ENCODE measurements around the gene CKS2.
"Not testable (repeated sequence)": the region's sequence is repeated elsewhere in the genome, so short reads cannot be mapped to it uniquely, and the experiment has no call there.

CKS2 gene

DNA sequence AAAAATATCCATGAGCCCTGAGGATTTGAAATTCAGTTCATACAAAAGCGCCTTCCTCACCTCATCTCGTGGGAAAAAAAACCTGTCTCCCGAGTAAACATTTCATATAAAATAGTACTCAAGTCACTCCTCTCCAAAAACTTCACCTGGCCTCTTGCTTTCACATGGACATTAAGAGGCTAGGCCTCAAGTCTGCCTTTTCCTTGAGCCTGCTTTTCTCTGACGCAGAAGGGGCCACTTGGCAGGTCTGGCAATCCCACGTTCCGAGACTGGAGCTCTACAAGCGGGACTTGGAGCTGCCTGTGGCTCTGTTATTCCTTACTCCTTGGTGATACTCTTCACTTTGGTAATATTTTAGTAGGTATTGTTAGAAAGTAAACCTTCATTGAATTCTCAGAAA is 26.9 kb upstream of the CKS2 start:
- Histone ChIP-seq H3K27me3 (replicated peaks; ENCODE audit: control insufficient read depth, insufficient read depth, low read length) (no peaks in the 10 kb centered on the region), H3K9me3 (ENCODE audit: control insufficient read depth, low read length) (no peaks in the 10 kb centered on the region), H3K9ac (ENCODE audit: low read length) (no peak overlapping the region), H3K4me3 (ENCODE audit: low read length) (no peak overlapping the region), H3K36me3 (ENCODE audit: control insufficient read depth, insufficient read depth, low read length, severe bottlenecking) (no peaks in the 10 kb centered on the region), H3K4me1 (ENCODE audit: control insufficient read depth, insufficient read depth, low read length) (peaks cover 9% of the 10 kb centered on the region)
- no peak for DNase-seq (ENCODE audit: low read depth)

DNA sequence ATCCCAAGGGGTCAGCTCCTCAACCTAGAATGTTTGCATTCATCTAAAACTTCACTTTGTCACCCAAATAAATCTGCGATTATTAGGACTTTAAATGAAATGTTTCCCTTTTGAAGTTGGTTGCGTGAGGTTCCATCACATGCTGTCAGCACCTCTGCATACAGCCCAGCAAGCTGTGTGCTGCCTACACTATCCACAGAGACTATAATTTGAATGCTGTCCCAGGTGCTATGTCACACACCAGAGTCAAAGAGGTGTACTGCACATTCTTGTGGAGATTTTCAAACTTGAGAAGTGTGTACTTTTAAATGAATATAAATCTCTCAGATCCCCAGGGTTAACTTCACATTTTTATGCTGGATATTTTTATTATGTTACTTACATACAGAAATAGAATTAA is 19.3 kb upstream of the CKS2 start:
- Histone ChIP-seq H3K4me1 (ENCODE audit: control insufficient read depth, insufficient read depth, low read length) (peaks cover 3% of the 10 kb centered on the region), H3K9me3 (ENCODE audit: control insufficient read depth, low read length) (peaks cover 3% of the 10 kb centered on the region), H3K36me3 (ENCODE audit: control insufficient read depth, insufficient read depth, low read length, severe bottlenecking) (no peaks in the 10 kb centered on the region), H3K27me3 (replicated peaks; ENCODE audit: control insufficient read depth, insufficient read depth, low read length) (no peaks in the 10 kb centered on the region), H3K9ac (ENCODE audit: low read length) (no peak overlapping the region), H3K4me3 (ENCODE audit: low read length) (no peak overlapping the region)
- DNase-seq (ENCODE audit: low read depth) = no peak

DNA sequence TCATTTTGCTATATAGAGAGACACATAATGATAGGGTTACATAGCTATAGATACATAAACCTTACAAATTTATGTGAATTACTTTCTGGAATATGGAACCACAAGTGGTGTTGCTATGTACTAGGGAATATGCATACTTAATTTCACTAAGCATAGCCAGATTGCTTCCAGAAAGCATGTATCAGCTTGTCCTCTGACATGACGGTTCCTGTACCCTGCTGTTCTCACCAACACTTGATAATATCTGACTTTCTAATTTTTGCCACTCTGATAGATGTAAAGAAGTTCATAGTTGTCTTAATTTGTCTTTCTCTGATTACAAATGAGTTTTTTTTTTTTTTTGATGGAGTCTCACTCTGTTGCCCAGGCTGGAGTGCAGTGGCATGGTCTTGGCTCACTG is 18.0 kb upstream of the CKS2 start:
- no peaks in the 10 kb centered on the region for H3K27me3 ChIP-seq (replicated peaks; ENCODE audit: control insufficient read depth, insufficient read depth, low read length)
- no peak for DNase-seq (ENCODE audit: low read depth)
- peaks cover 3% of the 10 kb centered on the region for H3K9me3 ChIP-seq (ENCODE audit: control insufficient read depth, low read length)
- H3K36me3 ChIP-seq (ENCODE audit: control insufficient read depth, insufficient read depth, low read length, severe bottlenecking) = no peaks in the 10 kb centered on the region
- H3K9ac ChIP-seq (ENCODE audit: low read length) = no peak overlapping the region
- H3K4me3 ChIP-seq (ENCODE audit: low read length) = no peak overlapping the region
- H3K4me1 ChIP-seq (ENCODE audit: control insufficient read depth, insufficient read depth, low read length) = peaks cover 3% of the 10 kb centered on the region

DNA sequence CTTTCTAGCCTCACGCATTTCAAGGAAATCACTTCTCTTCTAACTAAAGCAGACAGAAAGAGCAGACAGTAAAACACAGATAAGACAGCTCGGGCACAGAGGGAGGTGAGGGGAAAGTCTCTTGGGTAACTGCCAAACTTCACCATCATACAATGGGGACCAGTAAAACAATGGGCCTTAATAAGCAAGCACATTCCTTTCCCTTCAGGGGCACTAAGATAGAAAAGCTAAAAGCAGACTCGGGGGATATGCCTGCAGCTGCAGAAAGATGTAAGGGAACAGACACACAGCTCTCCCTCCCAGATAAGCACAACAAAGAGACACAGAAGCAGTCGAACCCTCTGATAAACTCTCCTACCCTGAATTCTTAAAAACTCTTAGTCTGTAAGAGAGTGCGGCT is 15.6 kb upstream of the CKS2 start:
- Histone ChIP-seq H3K36me3 (ENCODE audit: control insufficient read depth, insufficient read depth, low read length, severe bottlenecking) (no peaks in the 10 kb centered on the region), H3K4me3 (ENCODE audit: low read length) (no peak overlapping the region)
- DNase-seq (ENCODE audit: low read depth) = no peak

DNA sequence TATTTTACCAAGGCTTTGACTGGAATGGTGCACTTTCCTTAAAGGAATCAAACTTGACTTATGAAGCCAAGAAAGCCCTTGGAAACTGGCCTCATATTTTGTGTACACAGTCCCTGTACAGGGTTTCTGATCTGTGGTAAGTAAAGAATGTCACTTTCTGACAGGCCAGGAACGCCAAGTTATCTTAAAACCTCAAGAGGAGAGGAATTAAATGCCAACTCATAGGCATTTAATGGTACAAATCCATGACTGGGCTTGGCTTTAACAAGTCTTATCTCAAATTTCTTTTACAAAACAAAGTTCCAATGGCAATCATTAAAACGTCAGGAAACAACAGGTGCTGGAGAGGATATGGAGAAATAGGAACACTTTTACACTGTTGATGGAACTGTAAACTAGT is 9.0 kb upstream of the CKS2 start:
- not testable (repeated sequence) for H3K27me3 ChIP-seq (replicated peaks; ENCODE audit: control insufficient read depth, insufficient read depth, low read length); DNase-seq (ENCODE audit: low read depth); H3K4me1 ChIP-seq (ENCODE audit: control insufficient read depth, insufficient read depth, low read length); H3K36me3 ChIP-seq (ENCODE audit: control insufficient read depth, insufficient read depth, low read length, severe bottlenecking); H3K4me3 ChIP-seq (ENCODE audit: low read length); H3K9me3 ChIP-seq (ENCODE audit: control insufficient read depth, low read length); H3K9ac ChIP-seq (ENCODE audit: low read length)

More for the DNA sequence above, 15.6 kb upstream of the CKS2 start:
- H3K4me1 ChIP-seq (ENCODE audit: control insufficient read depth, insufficient read depth, low read length) = peaks cover 3% of the 10 kb centered on the region
- H3K27me3 ChIP-seq (replicated peaks; ENCODE audit: control insufficient read depth, insufficient read depth, low read length) = no peaks in the 10 kb centered on the region
- H3K9me3 ChIP-seq (ENCODE audit: control insufficient read depth, low read length) = peaks cover 3% of the 10 kb centered on the region
- no peak overlapping the region for H3K9ac ChIP-seq (ENCODE audit: low read length)

DNA sequence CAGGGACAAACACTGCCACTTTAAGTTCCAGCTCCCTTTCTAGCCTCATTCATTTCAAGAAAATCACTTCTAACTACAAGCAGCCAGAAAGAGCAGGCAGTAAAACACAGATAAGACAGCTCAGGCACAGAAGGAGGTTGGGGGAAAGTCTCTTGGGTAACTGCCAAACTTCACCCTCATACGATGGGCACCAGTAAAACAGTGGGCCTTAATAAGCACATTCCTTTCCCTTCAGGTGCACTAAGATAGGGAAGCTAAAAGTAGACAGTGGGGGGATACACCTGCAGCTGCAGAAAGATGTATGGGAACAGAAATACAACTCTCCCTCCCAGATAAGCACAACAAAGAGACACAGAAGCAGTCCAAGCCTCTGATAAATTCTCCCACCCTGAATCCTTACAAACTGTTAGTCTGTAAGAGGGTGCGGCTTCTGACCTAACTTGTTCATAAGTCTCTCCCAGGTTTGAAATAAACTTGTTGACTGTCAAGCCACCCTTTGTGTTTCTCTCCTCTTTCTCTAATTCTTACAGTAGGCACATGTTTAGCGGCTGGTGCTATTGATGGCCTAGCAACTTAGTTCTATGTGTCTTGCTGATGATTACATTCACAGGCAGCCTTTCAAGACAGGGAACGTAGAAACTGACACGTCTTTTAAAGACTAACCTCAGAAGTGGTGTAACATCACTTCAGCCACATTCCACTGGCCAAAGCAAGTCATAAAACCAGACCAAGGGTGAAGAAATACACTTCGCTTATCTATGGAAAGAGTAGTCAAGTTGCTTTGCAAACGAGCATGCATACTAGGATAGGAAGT is 6.8 kb upstream of the CKS2 start:
- DNase-seq (ENCODE audit: low read depth) = no peak

DNA sequence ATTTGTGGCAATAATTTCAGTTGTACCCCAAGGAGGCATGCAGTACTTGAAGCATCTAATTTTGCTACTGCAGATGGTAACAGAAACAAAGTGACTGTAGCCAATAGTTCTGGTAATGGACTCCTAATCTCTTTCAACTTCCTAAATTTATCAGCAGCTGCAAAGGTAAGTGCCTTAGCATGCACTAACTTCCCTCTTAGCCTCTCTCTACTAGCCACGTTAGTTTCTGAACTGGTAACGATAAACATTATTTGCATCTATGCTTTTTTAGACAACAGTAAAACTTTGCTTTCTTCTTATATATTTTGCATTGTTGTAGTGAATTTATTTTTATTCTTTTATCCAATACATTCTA is 6.2 kb upstream of the CKS2 start:
- H3K36me3 ChIP-seq (ENCODE audit: control insufficient read depth, insufficient read depth, low read length, severe bottlenecking) = no peaks in the 10 kb centered on the region
- H3K4me3 ChIP-seq (ENCODE audit: low read length) = no peak overlapping the region
- H3K9me3 ChIP-seq (ENCODE audit: control insufficient read depth, low read length) = no peaks in the 10 kb centered on the region
- peaks cover 6% of the 10 kb centered on the region for H3K4me1 ChIP-seq (ENCODE audit: control insufficient read depth, insufficient read depth, low read length)
- H3K9ac ChIP-seq (ENCODE audit: low read length) = no peak overlapping the region
- H3K27me3 ChIP-seq (replicated peaks; ENCODE audit: control insufficient read depth, insufficient read depth, low read length) = no peaks in the 10 kb centered on the region
- DNase-seq (ENCODE audit: low read depth) = no peak

More for the DNA sequence above, 6.8 kb upstream of the CKS2 start:
- H3K36me3 ChIP-seq (ENCODE audit: control insufficient read depth, insufficient read depth, low read length, severe bottlenecking) = no peaks in the 10 kb centered on the region
- H3K4me3 ChIP-seq (ENCODE audit: low read length) = no peak overlapping the region
- H3K9ac ChIP-seq (ENCODE audit: low read length) = no peak overlapping the region
- H3K27me3 ChIP-seq (replicated peaks; ENCODE audit: control insufficient read depth, insufficient read depth, low read length) = no peaks in the 10 kb centered on the region
- H3K9me3 ChIP-seq (ENCODE audit: control insufficient read depth, low read length) = no peaks in the 10 kb centered on the region
- peaks cover under 1% of the 10 kb centered on the region for H3K4me1 ChIP-seq (ENCODE audit: control insufficient read depth, insufficient read depth, low read length)

DNA sequence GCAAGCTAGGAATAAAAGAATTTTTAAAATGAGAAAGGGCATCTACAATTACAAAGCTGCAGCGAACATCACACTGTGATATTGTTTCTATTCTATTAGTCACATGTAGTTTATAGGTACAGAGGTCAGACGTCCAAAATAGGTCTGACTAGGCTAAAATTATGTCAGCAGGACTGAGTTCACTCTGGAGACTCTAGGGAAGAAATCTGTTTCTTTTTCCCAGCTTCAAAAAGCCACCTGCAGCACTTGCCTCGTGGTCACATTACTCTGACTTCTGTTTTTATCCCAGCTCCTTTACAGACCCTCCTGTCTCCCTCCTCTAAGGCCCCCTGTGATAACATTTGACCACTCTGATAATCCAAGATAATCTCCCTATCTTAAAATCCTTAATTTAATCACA is 5.1 kb upstream of the CKS2 start:
- Histone ChIP-seq H3K9me3 (ENCODE audit: control insufficient read depth, low read length) (no peaks in the 10 kb centered on the region), H3K4me1 (ENCODE audit: control insufficient read depth, insufficient read depth, low read length) (peaks cover 9% of the 10 kb centered on the region), H3K27me3 (replicated peaks; ENCODE audit: control insufficient read depth, insufficient read depth, low read length) (no peaks in the 10 kb centered on the region), H3K36me3 (ENCODE audit: control insufficient read depth, insufficient read depth, low read length, severe bottlenecking) (no peaks in the 10 kb centered on the region), H3K9ac (ENCODE audit: low read length) (no peak overlapping the region), H3K4me3 (ENCODE audit: low read length) (no peak overlapping the region)
- DNase-seq (ENCODE audit: low read depth) = no peak

DNA sequence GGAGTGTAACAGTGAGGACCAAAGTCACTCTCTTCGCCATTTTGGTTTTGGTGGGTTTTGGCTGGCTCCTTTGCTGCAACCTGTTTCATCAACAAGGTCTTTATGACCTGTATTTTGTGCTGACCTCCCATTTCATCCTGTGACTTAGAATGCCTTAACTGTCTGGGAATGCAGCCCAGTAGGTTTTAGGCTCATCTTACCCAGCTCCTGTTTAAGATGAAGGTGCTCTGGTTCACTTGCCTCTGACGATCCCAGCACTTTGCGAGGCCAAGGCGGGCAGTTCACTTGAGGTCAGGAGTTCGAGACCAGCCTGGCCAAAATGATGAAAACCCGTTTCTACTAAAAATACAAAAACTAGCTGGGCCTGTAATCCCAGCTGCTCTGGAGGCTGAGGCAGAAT is 1.8 kb upstream of the CKS2 start:
- Histone ChIP-seq H3K4me3 (ENCODE audit: low read length) (peak overlapping the region; percentile 85), H3K4me1 (ENCODE audit: control insufficient read depth, insufficient read depth, low read length) (peaks cover 25% of the 10 kb centered on the region), H3K36me3 (ENCODE audit: control insufficient read depth, insufficient read depth, low read length, severe bottlenecking) (no peaks in the 10 kb centered on the region), H3K9me3 (ENCODE audit: control insufficient read depth, low read length) (no peaks in the 10 kb centered on the region), H3K27me3 (replicated peaks; ENCODE audit: control insufficient read depth, insufficient read depth, low read length) (no peaks in the 10 kb centered on the region), H3K9ac (ENCODE audit: low read length) (no peak overlapping the region)
- DNase-seq (ENCODE audit: low read depth) = no peak

DNA sequence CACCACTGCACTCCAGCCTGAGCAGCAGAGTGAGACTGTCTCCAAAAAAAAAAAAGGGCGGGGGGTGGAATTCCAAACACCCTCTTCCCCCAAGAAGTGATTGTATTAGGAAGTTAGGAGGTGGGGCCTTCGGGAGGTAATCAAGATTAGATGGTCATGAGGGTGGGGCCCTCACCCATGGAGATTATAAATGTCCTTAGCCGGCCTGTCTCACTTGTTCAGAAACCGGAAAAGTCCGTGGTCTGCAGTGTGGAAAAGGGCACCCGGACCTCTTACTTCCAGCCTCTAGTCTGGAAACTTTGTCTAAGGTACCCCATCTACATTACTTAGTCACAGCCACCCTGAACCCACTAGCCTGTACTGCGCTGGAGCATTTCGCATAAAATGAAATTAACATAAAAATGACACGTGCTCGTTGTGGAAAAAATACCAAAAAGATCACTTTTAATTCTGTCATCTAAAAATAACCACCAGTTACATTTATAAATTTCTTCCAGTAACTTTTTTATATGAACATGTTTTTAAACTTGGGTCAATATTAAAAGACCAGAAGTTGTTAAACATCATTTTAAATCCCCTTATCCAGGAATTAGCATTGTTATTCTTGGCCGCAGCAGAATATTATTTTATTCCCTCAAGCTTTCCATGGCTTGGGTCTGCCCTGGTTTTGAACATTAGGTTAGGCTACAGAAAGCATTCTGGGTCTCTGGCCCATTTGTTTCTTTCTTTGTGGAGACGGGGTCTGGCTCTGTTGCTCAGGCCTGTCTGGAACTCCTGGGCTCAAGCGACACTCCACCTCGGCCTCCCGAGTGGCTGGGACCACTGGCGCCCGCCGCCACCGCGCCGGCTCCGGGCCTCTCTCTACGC is 1.2 kb upstream of the CKS2 start:
- DNase-seq (ENCODE audit: low read depth) = no peak
- H3K27me3 ChIP-seq (replicated peaks; ENCODE audit: control insufficient read depth, insufficient read depth, low read length) = no peaks in the 10 kb centered on the region
- H3K4me1 ChIP-seq (ENCODE audit: control insufficient read depth, insufficient read depth, low read length) = peaks cover 32% of the 10 kb centered on the region
- H3K36me3 ChIP-seq (ENCODE audit: control insufficient read depth, insufficient read depth, low read length, severe bottlenecking) = no peaks in the 10 kb centered on the region
- H3K9ac ChIP-seq (ENCODE audit: low read length) = peak overlapping the region; percentile 96
- H3K9me3 ChIP-seq (ENCODE audit: control insufficient read depth, low read length) = no peaks in the 10 kb centered on the region
- H3K4me3 ChIP-seq (ENCODE audit: low read length) = peak overlapping the region; percentile 85

DNA sequence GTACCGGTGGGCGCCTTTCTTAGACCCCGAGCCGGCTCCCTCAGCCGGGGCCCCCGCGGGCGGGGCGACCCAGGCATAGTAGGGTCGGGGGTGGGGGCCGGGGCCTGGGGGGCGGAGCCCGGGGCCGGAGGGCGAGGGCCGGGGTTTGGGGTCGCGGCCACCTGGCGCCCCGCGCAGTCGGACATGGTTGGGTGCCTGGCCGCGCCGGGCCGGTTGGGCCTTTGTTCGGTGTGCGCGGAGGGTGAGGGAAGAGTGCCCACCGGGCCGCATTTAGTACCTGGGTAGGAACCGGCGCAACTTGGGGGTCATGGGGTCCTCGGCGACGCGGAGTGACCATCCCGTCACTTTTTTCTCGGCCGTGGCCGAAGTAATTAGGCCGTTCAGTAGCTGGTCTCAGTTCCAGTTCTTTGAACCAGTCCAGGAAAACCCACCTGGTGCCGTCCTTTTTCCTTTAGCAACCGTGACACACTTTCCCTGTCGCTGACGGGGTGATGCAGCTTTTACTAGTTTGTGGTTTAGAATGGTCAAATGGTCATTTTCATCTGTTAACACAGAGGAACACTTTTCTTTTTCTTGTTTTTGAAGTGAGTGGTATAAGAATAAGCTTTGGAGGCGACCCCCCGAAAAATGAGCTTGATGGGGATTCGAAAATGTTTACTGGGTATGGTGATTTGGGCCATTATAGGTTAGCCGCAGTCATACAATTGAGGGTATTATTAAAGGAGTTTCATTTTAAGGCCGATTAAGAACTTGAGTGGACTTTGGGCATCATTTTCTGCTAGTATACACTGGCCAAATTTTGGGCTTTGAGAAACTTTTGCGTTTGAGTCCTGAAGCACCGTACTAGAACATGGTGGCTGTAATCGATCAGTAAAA is 589 bp downstream of the CKS2 start:
- peak overlapping the region; percentile 82 for H3K9ac ChIP-seq (ENCODE audit: low read length)
- H3K9me3 ChIP-seq (ENCODE audit: control insufficient read depth, low read length) = no peaks in the 10 kb centered on the region
- H3K4me1 ChIP-seq (ENCODE audit: control insufficient read depth, insufficient read depth, low read length) = peaks cover 34% of the 10 kb centered on the region
- H3K27me3 ChIP-seq (replicated peaks; ENCODE audit: control insufficient read depth, insufficient read depth, low read length) = no peaks in the 10 kb centered on the region
- H3K4me3 ChIP-seq (ENCODE audit: low read length) = peak overlapping the region; percentile 83
- peaks cover 6% of the 10 kb centered on the region for H3K36me3 ChIP-seq (ENCODE audit: control insufficient read depth, insufficient read depth, low read length, severe bottlenecking)
- peak; percentile 55 for DNase-seq (ENCODE audit: low read depth)
